GM18517 (cell line): ENCODE measurements around the gene PAGE2.
"Not testable (repeated sequence)": the region's sequence is repeated elsewhere in the genome, so short reads cannot be mapped to it uniquely, and the experiment has no call there.

Experiments
- ATAC-seq: cut with Tn5 transposase; IDR thresholded peaks from one replicate; pipeline ENCODE4 v1.9.1; 2021; ENCODE audit warnings: mild to moderate bottlenecking, moderate library complexity; ENCODE audit not compliant: unreplicated experiment

The PAGE2 gene

GRCh38 chrX:55120761-55121358, 32.0 kb downstream of the PAGE2 start:
- ATAC-seq, result no peak

- ATAC-seq, result no peak
Observed at GRCh38 chrX:55123900-55124299, 35.1 kb downstream of the PAGE2 start.

GRCh38 chrX:55127692-55128091, 38.9 kb downstream of the PAGE2 start:
- no peak for ATAC-seq

GRCh38 chrX:55129361-55129760, 40.5 kb downstream of the PAGE2 start:
- no peak for ATAC-seq

GRCh38 chrX:55130481-55130880, 41.7 kb downstream of the PAGE2 start:
- ATAC-seq, result no peak

GRCh38 chrX:55132416-55132815, 43.6 kb downstream of the PAGE2 start:
- ATAC-seq, result no peak

GRCh38 chrX:55135171-55135570, 46.4 kb downstream of the PAGE2 start:
- ATAC-seq, result no peak

GRCh38 chrX:55140800-55141199, 52.0 kb downstream of the PAGE2 start:
- ATAC-seq, result not testable (repeated sequence)
